OCI-LY1 (cell line): Measurements from ENCODE around the gene CHRNG.

Experiments used
- H2AFZ ChIP-seq: fragments of 200-600 bp; sonication (generic), shearing (Covaris generic); 2 replicates; pipeline ENCODE4 v1.6.0; 2014; ENCODE audit warnings: antibody characterized with exemption, mild to moderate bottlenecking, low read length
- H3F3A ChIP-seq: fragments of 200-600 bp; sonication (generic), shearing (Covaris generic); 2 replicates; pipeline ENCODE4 v1.6.0; 2014; ENCODE audit warnings: mild to moderate bottlenecking, antibody characterized with exemption, low read length, moderate library complexity; ENCODE audit not compliant: insufficient read depth
- H3K27ac ChIP-seq: fragments of 200-600 bp; sonication (generic); 2 replicates; pipeline ENCODE4 v1.5.1; 2014; ENCODE audit warnings: low read length, mixed run types, mild to moderate bottlenecking, low read depth; ENCODE audit not compliant: poor library complexity, severe bottlenecking
- H3K27me3 ChIP-seq: fragments of 200-600 bp; sonication (generic); 2 replicates; pipeline ENCODE4 v1.6.0; 2014; ENCODE audit warnings: antibody characterized with exemption, mild to moderate bottlenecking, low read length, moderate library complexity; ENCODE audit not compliant: insufficient read depth
- H3K36me3 ChIP-seq: fragments of 200-600 bp; sonication (generic); 2 replicates; pipeline ENCODE4 v1.6.1; 2014; ENCODE audit warnings: mild to moderate bottlenecking, antibody characterized with exemption, low read length, moderate library complexity, mixed read lengths; ENCODE audit not compliant: insufficient read depth
- H3K4me1 ChIP-seq: fragments of 200-600 bp; sonication (generic); 2 replicates; pipeline ENCODE4 v1.5.1; 2014; ENCODE audit warnings: mild to moderate bottlenecking, low read length, moderate library complexity; ENCODE audit not compliant: insufficient read depth, severe bottlenecking
- H3K4me2 ChIP-seq: fragments of 200-600 bp; sonication (generic), shearing (Covaris generic); 2 replicates; pipeline ENCODE4 v1.6.1; 2014; ENCODE audit warnings: low read length
- H3K4me3 ChIP-seq: fragments of 200-600 bp; sonication (generic); 2 replicates; pipeline ENCODE4 v1.5.1; 2014; ENCODE audit warnings: low read length, low read depth, mild to moderate bottlenecking, mixed read lengths; ENCODE audit not compliant: poor library complexity, severe bottlenecking
- H3K79me2 ChIP-seq: fragments of 200-600 bp; shearing (Covaris generic); 2 replicates; pipeline ENCODE4 v1.6.1; 2016; ENCODE audit warnings: mixed run types, low read length, mixed read lengths; ENCODE audit not compliant: insufficient read depth
- H3K9ac ChIP-seq: fragments of 200-600 bp; sonication (generic), shearing (Covaris generic); 2 replicates; pipeline ENCODE4 v1.6.1; 2014; ENCODE audit warnings: mild to moderate bottlenecking, low read length, mixed read lengths
- H3K9me2 ChIP-seq: fragments of 200-600 bp; sonication (generic), shearing (Covaris generic); 2 replicates; pipeline ENCODE4 v1.6.1; 2014; ENCODE audit warnings: low read depth, mild to moderate bottlenecking, low read length, mixed read lengths
- H3K9me3 ChIP-seq: fragments of 200-600 bp; shearing (Covaris generic); 2 replicates; pipeline ENCODE4 v1.6.1; 2014; ENCODE audit warnings: low read length, mixed read lengths
- H4K20me1 ChIP-seq: fragments of 200-600 bp; sonication (generic), shearing (Covaris generic); 2 replicates; pipeline ENCODE4 v1.6.0; 2016; ENCODE audit warnings: mild to moderate bottlenecking, low read length; ENCODE audit not compliant: insufficient read depth
- CTCF ChIP-seq: fragments of 200-600 bp; sonication (generic), shearing (Covaris generic); IDR thresholded peaks from 2 replicates; pipeline ENCODE4 v1.5.1; 2017; ENCODE audit warnings: mild to moderate bottlenecking, antibody characterized with exemption, low read length, moderate library complexity, mixed read lengths
- EZH2 ChIP-seq: fragments of 200-600 bp; sonication (generic), shearing (Covaris generic); IDR thresholded peaks from 2 replicates; pipeline ENCODE4 v1.8.0; 2017; ENCODE audit warnings: borderline replicate concordance, mixed run types, mild to moderate bottlenecking, antibody characterized with exemption, low read length, moderate library complexity, mixed read lengths

The CHRNG gene

GRCh38 chr2:232592772-232593395 lies 53.4 kb downstream of the CHRNG start:
- TF ChIP-seq CTCF (no peak), EZH2 (no peak)
- Histone ChIP-seq H3K79me2 (no peaks in the 10 kb centered on the region), H3F3A (no peaks in the 10 kb centered on the region), H3K9me3 (no peaks in the 10 kb centered on the region), H3K36me3 (no peaks in the 10 kb centered on the region), H3K4me2 (no peak overlapping the region), H2AFZ (no peak overlapping the region), H4K20me1 (no peaks in the 10 kb centered on the region), H3K4me3 (no peak overlapping the region), H3K27ac (no peak overlapping the region), H3K27me3 (peaks cover 3% of the 10 kb centered on the region), H3K9ac (no peak overlapping the region), H3K9me2 (no peaks in the 10 kb centered on the region), H3K4me1 (no peaks in the 10 kb centered on the region)

GRCh38 chr2:232593982-232594381 lies 54.5 kb downstream of the CHRNG start:
- no peak overlapping the region for H3K9ac ChIP-seq
- no peaks in the 10 kb centered on the region for H3K79me2 ChIP-seq
- H3K27me3 ChIP-seq = peaks cover 3% of the 10 kb centered on the region
- no peak overlapping the region for H3K4me2 ChIP-seq
- H3K27ac ChIP-seq = no peak overlapping the region
- no peaks in the 10 kb centered on the region for H3K36me3 ChIP-seq
- H2AFZ ChIP-seq = no peak overlapping the region
- H3K4me3 ChIP-seq = no peak overlapping the region
- no peaks in the 10 kb centered on the region for H4K20me1 ChIP-seq
- H3F3A ChIP-seq = no peaks in the 10 kb centered on the region
- TF ChIP-seq CTCF (no peak), EZH2 (no peak)
- no peaks in the 10 kb centered on the region for H3K9me2 ChIP-seq
- no peaks in the 10 kb centered on the region for H3K9me3 ChIP-seq
- no peaks in the 10 kb centered on the region for H3K4me1 ChIP-seq
